Suprapubic skin (tissue), 4 donors: Measurements from ENCODE around the gene NCAPH2. TPM values are rescaled to one million over a fixed set of nuclear protein-coding genes. Genes with fewer than 3 reads are reported as not detected.

Experiments
- DNase-seq, 2 donors: peaks; one replicate each; pipeline ENCODE4 v3.0.0-alpha.2; 2019; ENCODE audit warnings: low spot score in 2 of 2
- H3K27ac ChIP-seq: fragments of 200-600 bp; sonication (generic); one replicate; pipeline ENCODE4 v1.5.1; 2019
- H3K27me3 ChIP-seq: fragments of 200-600 bp; sonication (generic); one replicate; pipeline ENCODE4 v1.5.1; 2019
- H3K36me3 ChIP-seq: fragments of 200-600 bp; sonication (generic); one replicate; pipeline ENCODE4 v1.5.1; 2019
- H3K4me1 ChIP-seq: fragments of 200-600 bp; sonication (generic); one replicate; pipeline ENCODE4 v1.5.1; 2019
- H3K4me3 ChIP-seq: fragments of 200-600 bp; sonication (generic); one replicate; pipeline ENCODE4 v1.5.1; 2019; ENCODE audit warnings: mild to moderate bottlenecking
- H3K9me3 ChIP-seq: fragments of 200-600 bp; sonication (generic); one replicate; pipeline ENCODE4 v1.5.1; 2019
- EP300 ChIP-seq: sonication (generic); formaldehyde crosslinking; IDR thresholded peaks from one replicate; pipeline ENCODE4 v1.6.1; 2017; ENCODE audit warnings: antibody characterized with exemption
- POLR2A ChIP-seq, 2 donors: fragments of 450-650 bp; IDR thresholded peaks; one replicate each; pipeline ENCODE4 v1.6.1; 2017; ENCODE audit warnings: antibody characterized with exemption in 2 of 2, mild to moderate bottlenecking in 2 of 2, moderate library complexity in 2 of 2
- POLR2AphosphoS5 ChIP-seq, 3 donors: sonication (generic); formaldehyde crosslinking; IDR thresholded peaks; one replicate each; pipeline ENCODE4 v1.6.1; 2017; ENCODE audit warnings: antibody characterized with exemption in 3 of 3
- WGBS: methylation state at CpG from one replicate; pipeline ENCODE4 v1.1.5; 2018; 5-methylcytosine and 5-hydroxymethylcytosine counted together
- total RNA-seq, 4 donors: library from RNA; depleted of rRNA; stranded (reverse); fragments of >200 nt; gene quantifications; one replicate each; pipeline ENCODE4 v1.1.0, GENCODE V29; 2016
- TF ChIP-seq, protein P1 (sequence below), 2 donors: fragments of 200-600 bp in 1 of 2; fragments of 450-650 bp in 1 of 2; sonication (generic) in 1 of 2; IDR thresholded peaks; one replicate each; pipeline ENCODE4 v1.5.1; 2016 to 2019; ENCODE audit warnings: antibody characterized with exemption in 2 of 2, mild to moderate bottlenecking in 1 of 2, moderate library complexity in 1 of 2

Gene NCAPH2
- total RNA-seq, 4 donors from 2014 or later, result 39.6 to 51.9 (median 50.0) TPM

DNA sequence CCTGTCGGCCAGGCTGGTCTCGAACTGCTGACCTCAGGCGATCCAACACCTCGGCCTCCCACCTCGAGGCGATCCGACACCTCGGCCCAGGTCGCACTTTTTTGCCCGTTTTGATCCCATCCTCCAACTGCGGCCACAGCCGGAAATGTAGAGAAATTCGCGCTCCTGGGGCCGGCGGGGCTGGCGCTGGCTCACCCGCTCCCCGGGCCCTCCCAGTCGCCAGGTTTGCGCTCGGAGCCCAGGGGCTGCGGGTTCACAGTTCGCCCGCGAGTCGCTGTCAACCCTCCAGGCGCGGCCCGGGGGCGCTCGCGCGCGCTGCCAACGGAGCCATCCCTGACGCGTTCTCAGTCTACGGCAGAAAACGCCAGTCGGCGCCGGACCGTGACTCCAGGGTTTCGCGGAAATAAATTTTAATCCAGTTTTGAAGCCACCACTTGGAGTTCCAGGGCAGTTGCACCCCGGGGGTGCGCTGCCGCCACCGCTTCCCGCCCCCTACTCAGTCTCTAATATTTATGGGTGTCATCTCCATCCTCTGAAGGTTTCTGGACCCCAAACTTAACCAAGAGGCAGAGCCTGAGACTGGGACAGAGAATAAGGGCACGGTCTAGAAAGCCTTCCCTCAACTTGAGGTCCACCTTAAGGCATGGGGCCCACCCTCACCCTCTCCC, 36.2 kb downstream of the NCAPH2 start:
- peaks cover 30% of the 10 kb centered on the region for H3K27me3 ChIP-seq
- TF ChIP-seq EP300, result no peak
- TF ChIP-seq, protein P1, sequence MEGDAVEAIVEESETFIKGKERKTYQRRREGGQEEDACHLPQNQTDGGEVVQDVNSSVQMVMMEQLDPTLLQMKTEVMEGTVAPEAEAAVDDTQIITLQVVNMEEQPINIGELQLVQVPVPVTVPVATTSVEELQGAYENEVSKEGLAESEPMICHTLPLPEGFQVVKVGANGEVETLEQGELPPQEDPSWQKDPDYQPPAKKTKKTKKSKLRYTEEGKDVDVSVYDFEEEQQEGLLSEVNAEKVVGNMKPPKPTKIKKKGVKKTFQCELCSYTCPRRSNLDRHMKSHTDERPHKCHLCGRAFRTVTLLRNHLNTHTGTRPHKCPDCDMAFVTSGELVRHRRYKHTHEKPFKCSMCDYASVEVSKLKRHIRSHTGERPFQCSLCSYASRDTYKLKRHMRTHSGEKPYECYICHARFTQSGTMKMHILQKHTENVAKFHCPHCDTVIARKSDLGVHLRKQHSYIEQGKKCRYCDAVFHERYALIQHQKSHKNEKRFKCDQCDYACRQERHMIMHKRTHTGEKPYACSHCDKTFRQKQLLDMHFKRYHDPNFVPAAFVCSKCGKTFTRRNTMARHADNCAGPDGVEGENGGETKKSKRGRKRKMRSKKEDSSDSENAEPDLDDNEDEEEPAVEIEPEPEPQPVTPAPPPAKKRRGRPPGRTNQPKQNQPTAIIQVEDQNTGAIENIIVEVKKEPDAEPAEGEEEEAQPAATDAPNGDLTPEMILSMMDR (IDR thresholded peaks at IDR 0.05), result peak in 1 of 2 donors; percentile 45
- H3K4me3 ChIP-seq, result peak overlapping the region; percentile 43
- no peaks in the 10 kb centered on the region for H3K36me3 ChIP-seq
- peak overlapping the region; percentile 72 for H3K27ac ChIP-seq
- peak; percentile 87 to 88 for DNase-seq
- H3K9me3 ChIP-seq, result no peaks in the 10 kb centered on the region
- H3K4me1 ChIP-seq, result peaks cover 72% of the 10 kb centered on the region
- WGBS, result 5% methylated on average over 18 of the region's 52 CpGs

DNA sequence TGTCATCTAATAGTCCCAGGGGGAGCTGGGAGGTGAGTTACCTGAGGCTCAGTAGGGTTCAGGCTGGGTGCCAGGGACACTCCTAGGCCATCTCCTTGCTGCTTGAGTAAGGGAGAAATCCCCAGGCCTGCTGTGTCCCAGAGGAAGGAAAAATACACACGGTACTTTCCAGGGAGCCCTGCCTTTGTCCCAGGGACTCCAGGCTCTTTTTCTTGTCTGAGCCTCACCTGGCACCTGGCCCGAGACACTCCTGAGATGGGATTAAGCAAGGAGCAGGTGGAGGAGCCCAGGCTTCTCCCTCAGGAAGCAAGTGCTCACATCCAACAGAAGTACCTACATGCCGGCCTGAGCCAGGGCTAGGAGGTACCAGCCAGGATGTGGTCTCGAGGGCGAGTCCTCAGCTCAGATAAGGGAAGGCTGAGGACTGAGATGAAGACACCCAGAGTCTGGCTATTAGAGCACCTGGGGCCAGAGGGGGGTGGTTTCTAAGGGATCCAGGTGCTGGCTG, 36.8 kb downstream of the NCAPH2 start:
- TF ChIP-seq, protein P1 (IDR thresholded peaks at IDR 0.05), result no peak
- TF ChIP-seq POLR2AphosphoS5 (IDR thresholded peaks at IDR 0.05), result no peak
- TF ChIP-seq EP300, result no peak
- TF ChIP-seq POLR2A (IDR thresholded peaks at IDR 0.05), result no peak
- H3K4me1 ChIP-seq, result peaks cover 66% of the 10 kb centered on the region
- peaks cover 34% of the 10 kb centered on the region for H3K27me3 ChIP-seq
- WGBS, result 37% methylated on average over 4 of the region's 5 CpGs
- peak overlapping the region; percentile 72 for H3K27ac ChIP-seq
- H3K9me3 ChIP-seq, result no peaks in the 10 kb centered on the region
- no peaks in the 10 kb centered on the region for H3K36me3 ChIP-seq
- peak in 1 of 2 donors; percentile 82 for DNase-seq
- peak overlapping the region; percentile 43 for H3K4me3 ChIP-seq

DNA sequence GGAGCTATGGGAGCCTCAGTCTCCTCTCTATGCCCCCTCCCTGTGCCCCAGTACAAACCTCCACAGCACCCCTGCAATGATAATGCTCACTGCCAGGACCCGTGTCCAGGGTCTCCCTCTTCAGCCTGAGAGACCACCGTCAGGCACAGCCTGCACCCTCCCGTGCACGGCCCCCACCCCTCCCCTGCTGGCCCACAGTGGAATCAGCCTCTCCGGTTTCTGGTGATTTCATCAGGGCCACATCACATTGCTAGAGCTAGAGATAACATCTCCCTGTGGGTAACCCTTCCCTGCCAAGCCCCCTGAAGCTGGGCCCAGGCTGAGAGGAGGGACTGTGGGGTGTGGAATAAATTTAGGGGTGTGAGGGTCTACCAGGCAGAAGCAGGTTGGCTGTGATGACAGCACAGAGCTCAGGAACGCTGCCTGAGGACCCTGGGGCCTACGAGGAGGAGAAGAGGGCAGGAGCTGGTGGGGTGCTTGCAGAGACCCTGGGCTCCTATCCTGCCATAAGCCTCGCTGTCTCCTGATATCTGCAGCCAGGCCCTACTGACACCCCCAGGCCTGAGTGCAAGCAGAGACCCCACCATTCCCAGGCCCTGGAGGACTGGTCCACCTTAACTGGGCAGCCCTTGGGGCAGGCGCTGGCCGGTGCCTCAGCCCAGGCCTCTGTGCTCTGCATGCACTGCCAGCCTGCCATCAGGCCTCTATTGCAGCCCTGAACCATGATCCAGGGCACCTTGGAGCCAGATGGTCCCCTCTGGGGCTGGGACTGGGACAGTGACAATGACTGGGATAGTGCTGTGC, 37.7 kb downstream of the NCAPH2 start, which contains the start of gene KLHDC7B:
KLHDC7B (plus strand) TSS at position 378 of the 804 bp plus-strand sequence; CDS start at position 723, 345 bp downstream.
- H3K4me1 ChIP-seq, result peaks cover 57% of the 10 kb centered on the region
- WGBS, result 60% methylated on average over 7 of the region's 10 CpGs
- peaks cover 34% of the 10 kb centered on the region for H3K27me3 ChIP-seq
- TF ChIP-seq POLR2AphosphoS5 (IDR thresholded peaks at IDR 0.05), result no peak
- H3K9me3 ChIP-seq, result no peaks in the 10 kb centered on the region
- no peaks in the 10 kb centered on the region for H3K36me3 ChIP-seq
- peak within 1 kb of the TSS; percentile 72 for H3K27ac ChIP-seq
- peak within 1 kb of the TSS; percentile 43 for H3K4me3 ChIP-seq
- no peak for DNase-seq

- Histone ChIP-seq H3K27ac (no peak overlapping the region), H3K36me3 (no peaks in the 10 kb centered on the region), H3K9me3 (no peaks in the 10 kb centered on the region), H3K4me3 (peak overlapping the region; percentile 17), H3K27me3 (peaks cover 34% of the 10 kb centered on the region), H3K4me1 (peaks cover 49% of the 10 kb centered on the region)
- 52% methylated on average over 17 of the region's 78 CpGs for WGBS
- no peak for DNase-seq
- TF ChIP-seq POLR2A (IDR thresholded peaks at IDR 0.05), result no peak
- TF ChIP-seq POLR2AphosphoS5 (IDR thresholded peaks at IDR 0.05), result no peak
- no peak for TF ChIP-seq EP300
- TF ChIP-seq, protein P1 (IDR thresholded peaks at IDR 0.05), result no peak
These were observed 38.6 kb downstream of the NCAPH2 start for GRCh38 chr22:50546326-50547262.

GRCh38 chr22:50547263-50547985, 39.4 kb downstream of the NCAPH2 start:
- TF ChIP-seq, protein P1 (IDR thresholded peaks at IDR 0.05), result no peak
- TF ChIP-seq EP300 (no peak), POLR2AphosphoS5 (IDR thresholded peaks at IDR 0.05) (no peak), POLR2A (IDR thresholded peaks at IDR 0.05) (no peak)
- H3K27ac ChIP-seq, result no peak overlapping the region
- H3K9me3 ChIP-seq, result no peaks in the 10 kb centered on the region
- peak overlapping the region; percentile 17 for H3K4me3 ChIP-seq
- no peak for DNase-seq
- peaks cover 43% of the 10 kb centered on the region for H3K4me1 ChIP-seq
- no peaks in the 10 kb centered on the region for H3K36me3 ChIP-seq
- WGBS, result 49% methylated on average over 16 of the region's 35 CpGs
- peaks cover 34% of the 10 kb centered on the region for H3K27me3 ChIP-seq
